Activated CD4-positive, alpha-beta T cell treated with anti-CD3 and anti-CD28 coated beads for 36 hours (primary cell): ENCODE data around the gene TMEM184B. TPM values are rescaled to one million over a fixed set of nuclear protein-coding genes. Genes with fewer than 3 reads are reported as not detected.
"Not testable (repeated sequence)": the region's sequence is repeated elsewhere in the genome, so short reads cannot be mapped to it uniquely, and the experiment has no call there.

Experiments
- ATAC-seq: fragments of 200-7000 bp; cut with Tn5 transposase; one replicate; pipeline ENCODE4 v1.10.0; 2021; ENCODE audit warnings: mild to moderate bottlenecking, moderate library complexity
- CTCF ChIA-PET: fragments of 350-600 bp; sonication (Branson Sonifier 250); formaldehyde crosslinking; loops from one replicate; lab custom pipeline; 2021; ENCODE audit warnings: antibody characterized with exemption; lab: Charles Lee
- POLR2A ChIA-PET: fragments of 350-600 bp; sonication (Branson Sonifier 250); formaldehyde crosslinking; loops from one replicate; lab custom pipeline; 2021; ENCODE audit warnings: antibody characterized with exemption, inconsistent platforms; lab: Charles Lee
- DNase-seq: peaks from one replicate; pipeline ENCODE4 v3.0.0-alpha.2; 2020
- H3K27ac Mint-ChIP-seq: one replicate; pipeline ENCODE4 v1.8.0; 2021; ENCODE audit warnings: mixed read lengths
- H3K27me3 Mint-ChIP-seq: one replicate; pipeline ENCODE4 v1.8.0; 2021; ENCODE audit warnings: mixed read lengths
- H3K36me3 Mint-ChIP-seq: one replicate; pipeline ENCODE4 v1.8.0; 2021; ENCODE audit warnings: low read depth, mixed read lengths
- H3K4me1 Mint-ChIP-seq: one replicate; pipeline ENCODE4 v1.8.0; 2021; ENCODE audit warnings: mixed read lengths
- H3K4me3 Mint-ChIP-seq: one replicate; pipeline ENCODE4 v1.8.0; 2021; ENCODE audit warnings: mild to moderate bottlenecking, moderate library complexity, mixed read lengths
- H3K9me3 Mint-ChIP-seq: one replicate; pipeline ENCODE4 v1.8.0; 2021; ENCODE audit warnings: low read depth, mixed read lengths
- intact Hi-C, 2 experiments: fragments of 100-400 bp; cut with DNase I in 1 of 2; cut with micrococcal nuclease in 1 of 2; formaldehyde crosslinking; loops; one replicate each; pipeline versions ENCODE4 v1.14.2 to v1.15.1; 2022 to 2024; cut with DNase I, micrococcal nuclease
- total RNA-seq, 2 experiments: library from RNA; stranded (reverse); gene quantifications; one replicate each; pipeline ENCODE4 v1.2.3, GENCODE V29; 2021

TMEM184B gene
- total RNA-seq, 2 experiments from 2014 or later, result 16.0 to 19.8 TPM

DNA sequence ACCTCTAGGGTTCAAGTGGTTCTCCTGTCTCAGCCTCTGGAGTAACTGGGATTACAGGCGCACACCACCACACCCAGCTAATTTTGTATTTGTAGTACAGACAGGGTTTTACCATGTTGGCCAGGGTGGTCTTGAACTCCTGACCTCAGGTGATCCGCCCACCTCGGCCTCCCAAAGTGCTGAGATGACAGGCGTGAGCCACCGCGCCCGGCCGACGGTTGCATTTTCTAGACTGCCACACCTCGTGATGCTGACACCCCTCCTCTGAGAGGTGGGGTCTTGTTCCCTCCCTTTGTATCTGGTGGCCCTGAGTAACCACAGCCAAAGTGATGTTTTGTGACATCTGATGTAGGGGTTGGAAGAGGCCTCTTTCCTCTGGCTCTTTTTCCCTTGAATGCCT, 39.0 kb downstream of the TMEM184B start:
- H3K9me3 Mint-ChIP-seq, H3K27me3 Mint-ChIP-seq, CTCF ChIA-PET, H3K4me1 Mint-ChIP-seq, H3K36me3 Mint-ChIP-seq, DNase-seq, H3K4me3 Mint-ChIP-seq, ATAC-seq, POLR2A ChIA-PET, H3K27ac Mint-ChIP-seq, intact Hi-C loops: not testable (repeated sequence)

- no peak overlapping the region for H3K27ac Mint-ChIP-seq
- no peaks in the 10 kb centered on the region for H3K9me3 Mint-ChIP-seq
- ChIA-PET CTCF (no interaction called here), POLR2A (interaction anchor here (0.6 kb wide), 1 partner anchor 43 kb away, joined by 3 read pairs; no protein-coding TSS in a partner anchor)
- intact Hi-C loops, result no loop called here
- H3K27me3 Mint-ChIP-seq, result no peaks in the 10 kb centered on the region
- DNase-seq (no peak), ATAC-seq (no peak)
- peaks cover 4% of the 10 kb centered on the region for H3K36me3 Mint-ChIP-seq
- H3K4me3 Mint-ChIP-seq, result no peak overlapping the region
- no peaks in the 10 kb centered on the region for H3K4me1 Mint-ChIP-seq
Measured at GRCh38 chr22:38233427-38233826, 39.4 kb downstream of the TMEM184B start.

DNA sequence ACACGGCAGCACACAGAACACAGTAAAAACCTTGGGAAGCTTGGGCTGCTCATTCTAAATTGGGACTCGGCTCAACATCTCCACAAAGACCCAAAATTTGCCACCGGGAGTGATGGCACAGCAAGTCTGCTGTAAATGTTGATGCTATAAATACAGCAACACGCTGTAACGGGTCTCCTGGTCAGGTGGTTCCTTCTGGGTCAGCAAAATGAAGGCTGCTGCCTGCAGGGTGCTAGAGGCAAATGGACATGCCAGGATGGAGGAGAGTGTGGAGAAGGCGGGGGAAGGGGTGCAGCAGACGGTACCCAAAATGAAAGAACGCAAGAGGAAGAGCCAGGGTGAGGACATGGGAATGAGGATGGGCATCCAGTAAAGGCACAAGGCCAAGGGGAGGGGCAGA, 40.6 kb downstream of the TMEM184B start:
- Mint-ChIP-seq H3K27me3 (no peaks in the 10 kb centered on the region), H3K36me3 (peaks cover 4% of the 10 kb centered on the region), H3K9me3 (no peaks in the 10 kb centered on the region), H3K4me3 (no peak overlapping the region), H3K4me1 (no peaks in the 10 kb centered on the region), H3K27ac (no peak overlapping the region)
- POLR2A ChIA-PET, result no interaction called here
- DNase-seq, result no peak
- CTCF ChIA-PET, result no interaction called here
- intact Hi-C loops, result no loop called here
- ATAC-seq, result no peak

DNA sequence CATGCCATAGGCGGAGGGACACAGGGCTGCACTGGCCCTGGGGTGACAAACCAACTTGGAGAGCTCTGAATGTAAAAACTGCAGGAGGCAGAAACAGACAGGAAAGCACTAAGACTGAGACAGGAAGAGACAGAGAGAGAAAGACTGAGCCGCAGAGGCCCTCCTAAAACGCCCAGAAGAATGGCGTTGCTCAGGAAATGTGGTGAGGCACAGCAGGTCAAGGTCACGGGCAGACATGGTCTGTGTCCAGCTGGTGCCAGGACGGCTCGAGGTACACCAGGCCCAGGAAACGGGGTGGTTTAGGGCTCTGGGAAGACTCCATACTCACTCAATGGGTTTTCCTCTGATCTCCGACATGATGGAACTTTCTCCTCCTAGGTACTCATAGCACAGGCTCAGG, 41.9 kb downstream of the TMEM184B start:
- Mint-ChIP-seq H3K27ac (no peak overlapping the region), H3K27me3 (no peaks in the 10 kb centered on the region), H3K4me3 (no peak overlapping the region), H3K36me3 (peaks cover 4% of the 10 kb centered on the region), H3K4me1 (no peaks in the 10 kb centered on the region), H3K9me3 (no peaks in the 10 kb centered on the region)
- ChIA-PET CTCF (interaction anchor here (1.1 to 3.1 kb wide), 4 partner anchors 116 to 179 kb away, joined by 3 to 9 read pairs (median 6); no protein-coding TSS in a partner anchor), POLR2A (no interaction called here)
- no peak for DNase-seq
- intact Hi-C loops, result loop anchor here (1.0 to 2.0 kb wide), 4 partner anchors 117 to 179 kb away; no protein-coding TSS in a partner anchor
- ATAC-seq, result no peak

DNA sequence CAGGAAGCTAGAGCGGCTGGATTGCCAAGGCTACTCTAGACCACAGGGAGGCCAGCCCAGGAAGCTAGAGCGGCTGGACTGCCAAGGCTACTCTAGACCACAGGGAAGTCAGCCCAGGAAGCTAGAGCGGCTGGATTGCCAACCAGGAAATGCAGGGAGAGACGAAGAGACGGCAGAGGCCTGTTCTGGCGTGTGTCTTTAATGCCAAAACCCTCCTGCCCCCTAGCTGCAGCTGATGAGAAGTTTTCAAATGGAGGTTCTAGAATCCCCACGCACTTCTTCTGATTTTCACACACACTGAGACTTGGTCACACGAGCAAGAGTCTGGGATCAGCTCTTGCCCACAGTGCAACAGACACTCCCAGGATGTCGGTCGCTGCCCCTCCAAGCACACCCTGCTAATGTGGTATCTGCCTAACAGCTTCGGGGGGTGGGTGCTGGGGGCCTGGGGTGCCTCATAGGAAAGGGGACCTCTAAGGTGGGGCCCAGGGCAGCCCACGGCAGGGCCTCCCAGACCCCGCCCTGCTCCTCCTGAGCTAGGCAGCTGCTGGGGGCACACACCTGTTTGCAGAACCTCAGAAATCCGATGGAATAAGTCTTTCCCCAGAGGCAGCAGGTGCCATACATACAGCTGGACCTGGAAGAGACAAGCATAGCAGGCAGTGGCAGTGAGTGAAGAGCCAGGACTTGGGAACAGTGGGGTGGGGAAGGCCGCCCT, 42.5 kb downstream of the TMEM184B start:
- Mint-ChIP-seq H3K27ac (no peak overlapping the region), H3K4me1 (no peaks in the 10 kb centered on the region), H3K27me3 (no peaks in the 10 kb centered on the region), H3K36me3 (peaks cover 4% of the 10 kb centered on the region), H3K9me3 (no peaks in the 10 kb centered on the region), H3K4me3 (no peak overlapping the region)
- ATAC-seq (peak; percentile 69), DNase-seq (peak; percentile 58)
- intact Hi-C loops, result loop anchor here (1.0 to 2.0 kb wide), 4 partner anchors 116 to 178 kb away; no protein-coding TSS in a partner anchor
- POLR2A ChIA-PET, result no interaction called here
- CTCF ChIA-PET, result interaction anchor here (0.5 to 3.1 kb wide), 9 partner anchors 20 to 773 kb away, joined by 3 to 9 read pairs (median 3); no protein-coding TSS in a partner anchor

GRCh38 chr22:38228873-38229740, 43.7 kb downstream of the TMEM184B start:
- ATAC-seq (peak; percentile 30), DNase-seq (no peak)
- no peaks in the 10 kb centered on the region for H3K9me3 Mint-ChIP-seq
- no peak overlapping the region for H3K4me3 Mint-ChIP-seq
- H3K27me3 Mint-ChIP-seq, result no peaks in the 10 kb centered on the region
- no peak overlapping the region for H3K27ac Mint-ChIP-seq
- intact Hi-C loops, result no loop called here
- ChIA-PET CTCF (interaction anchor here (0.6 to 3.1 kb wide), 5 partner anchors 114 to 598 kb away, joined by 3 to 8 read pairs (median 3); no protein-coding TSS in a partner anchor), POLR2A (no interaction called here)
- no peaks in the 10 kb centered on the region for H3K4me1 Mint-ChIP-seq
- H3K36me3 Mint-ChIP-seq, result peaks cover 4% of the 10 kb centered on the region

DNA sequence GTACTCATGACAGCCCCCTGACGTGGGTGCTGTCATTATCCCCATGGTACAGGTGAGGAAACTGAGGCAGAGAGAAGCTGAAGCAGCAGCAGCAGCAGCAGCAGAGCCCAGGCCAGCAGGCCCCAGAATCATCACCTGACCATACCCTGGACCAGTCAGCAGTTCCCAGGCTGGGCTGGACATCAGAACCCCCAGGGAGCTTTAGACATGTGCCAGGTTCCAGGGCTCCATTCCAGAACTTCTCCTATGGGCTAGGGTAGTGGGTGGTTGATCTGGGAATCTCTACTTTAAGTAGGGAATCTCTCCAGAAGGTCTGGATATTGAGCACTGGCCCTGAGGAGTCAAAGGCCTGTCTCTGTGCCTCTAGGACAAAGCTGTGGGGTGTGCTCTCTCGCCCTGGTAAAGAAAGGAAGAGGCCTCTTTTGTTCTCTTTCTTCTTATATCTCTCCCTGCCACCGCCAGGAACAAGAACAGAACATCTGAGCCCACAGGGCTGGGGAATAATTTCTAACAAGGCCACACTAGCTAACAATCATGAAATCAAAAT, 44.4 kb downstream of the TMEM184B start:
- H3K27me3 Mint-ChIP-seq, result no peaks in the 10 kb centered on the region
- H3K4me1 Mint-ChIP-seq, result no peaks in the 10 kb centered on the region
- peaks cover 4% of the 10 kb centered on the region for H3K36me3 Mint-ChIP-seq
- H3K4me3 Mint-ChIP-seq, result no peak overlapping the region
- ATAC-seq, result no peak
- DNase-seq, result no peak
- ChIA-PET CTCF (interaction anchor here (0.7 to 3.1 kb wide), 4 partner anchors 114 to 597 kb away, joined by 3 to 8 read pairs (median 4); no protein-coding TSS in a partner anchor), POLR2A (no interaction called here)
- H3K9me3 Mint-ChIP-seq, result no peaks in the 10 kb centered on the region
- H3K27ac Mint-ChIP-seq, result no peak overlapping the region
- intact Hi-C loops, result no loop called here

- no peak overlapping the region for H3K4me3 Mint-ChIP-seq
- ATAC-seq, result no peak
- H3K27ac Mint-ChIP-seq, result no peak overlapping the region
- ChIA-PET CTCF (no interaction called here), POLR2A (no interaction called here)
- DNase-seq, result no peak
- no peaks in the 10 kb centered on the region for H3K9me3 Mint-ChIP-seq
- peaks cover 4% of the 10 kb centered on the region for H3K36me3 Mint-ChIP-seq
- no peaks in the 10 kb centered on the region for H3K27me3 Mint-ChIP-seq
- no peaks in the 10 kb centered on the region for H3K4me1 Mint-ChIP-seq
- intact Hi-C loops, result no loop called here
Measured at GRCh38 chr22:38226853-38227649, 45.8 kb downstream of the TMEM184B start.

DNA sequence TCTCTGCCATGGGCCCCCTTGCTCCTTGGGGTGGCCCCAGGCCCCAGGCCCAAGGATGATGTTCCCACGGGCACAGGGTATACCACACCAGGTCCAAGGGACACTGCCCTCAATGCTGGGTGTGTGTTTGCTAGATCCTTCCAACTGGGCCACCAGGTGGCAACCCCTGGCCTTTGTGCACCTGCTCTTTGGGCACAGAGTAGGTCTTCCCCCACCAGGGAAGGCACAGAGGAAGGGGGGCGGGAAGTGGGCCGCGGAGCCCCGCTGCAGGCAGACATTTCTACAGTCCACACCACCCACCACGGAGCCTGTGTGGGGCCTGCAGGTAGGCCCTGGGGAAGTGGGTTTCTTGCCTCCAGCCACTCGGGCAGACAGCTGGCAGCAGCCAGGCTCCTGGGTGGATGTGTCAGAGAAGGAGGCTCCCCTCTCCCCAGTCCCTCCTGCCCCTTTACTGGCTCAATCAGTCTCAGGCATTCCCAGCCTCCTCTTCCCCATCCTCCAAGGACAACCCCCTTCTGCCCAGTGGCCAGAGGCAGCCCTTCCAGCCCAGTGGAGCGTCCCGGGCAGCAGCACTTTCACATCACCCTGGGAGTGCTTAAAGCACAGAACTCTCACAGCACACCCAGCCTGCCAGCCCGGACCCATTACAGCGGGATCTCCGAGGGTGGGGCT, 49.4 kb downstream of the TMEM184B start:
- no peak for DNase-seq
- CTCF ChIA-PET, result no interaction called here
- ATAC-seq, result no peak
- Mint-ChIP-seq H3K4me1 (peaks cover 12% of the 10 kb centered on the region), H3K9me3 (no peaks in the 10 kb centered on the region), H3K27ac (no peak overlapping the region), H3K4me3 (no peak overlapping the region), H3K36me3 (no peaks in the 10 kb centered on the region), H3K27me3 (no peaks in the 10 kb centered on the region)
- intact Hi-C loops, result no loop called here
- POLR2A ChIA-PET, result no interaction called here

- intact Hi-C loops, result no loop called here
- Mint-ChIP-seq H3K27ac (no peak overlapping the region), H3K27me3 (no peaks in the 10 kb centered on the region), H3K9me3 (no peaks in the 10 kb centered on the region), H3K4me1 (peaks cover 18% of the 10 kb centered on the region), H3K36me3 (no peaks in the 10 kb centered on the region), H3K4me3 (no peak overlapping the region)
- no peak for DNase-seq
- ChIA-PET POLR2A (no interaction called here), CTCF (no interaction called here)
- no peak for ATAC-seq
Measured at GRCh38 chr22:38222797-38223119, 50.1 kb downstream of the TMEM184B start.
